Measurements from ENCODE around the gene ARHGAP22.

- TF ChIP-seq REST (IDR thresholded peaks at IDR 0.05) (no peak), RXRA (IDR thresholded peaks at IDR 0.05) (no peak)
Measured at GRCh38 chr10:48470893-48471805, 133.7 kb downstream of the ARHGAP22 start.
